GM12801 (cell line): ENCODE measurements around the gene SYNDIG1.

Experiments
- TF ChIP-seq, protein P1 (sequence below): IDR thresholded peaks from one replicate; pipeline ENCODE4 v1.5.1; 2011; ENCODE audit warnings: control low read depth; ENCODE audit not compliant: insufficient read length; ENCODE audit errors: extremely low read depth

Gene SYNDIG1

DNA sequence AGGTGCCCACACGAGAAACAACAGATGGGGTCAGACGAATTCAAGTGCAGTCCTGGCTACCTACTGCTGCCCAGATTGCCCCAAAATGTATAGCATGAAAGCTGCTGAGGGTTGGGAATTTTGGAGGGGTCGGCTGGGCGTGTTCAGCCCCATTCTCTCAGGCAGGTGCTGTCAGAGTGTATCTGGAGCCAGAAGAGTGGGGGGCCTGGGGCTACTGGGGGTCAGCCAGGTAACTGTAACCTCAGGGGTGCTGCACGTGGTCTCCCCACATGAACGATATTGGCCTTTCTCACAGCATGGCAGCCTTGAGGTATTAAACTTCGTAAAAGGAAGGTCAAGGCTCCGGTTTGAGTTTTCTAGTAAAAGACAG is 14.6 kb downstream of the SYNDIG1 start:
- TF ChIP-seq, protein P1, sequence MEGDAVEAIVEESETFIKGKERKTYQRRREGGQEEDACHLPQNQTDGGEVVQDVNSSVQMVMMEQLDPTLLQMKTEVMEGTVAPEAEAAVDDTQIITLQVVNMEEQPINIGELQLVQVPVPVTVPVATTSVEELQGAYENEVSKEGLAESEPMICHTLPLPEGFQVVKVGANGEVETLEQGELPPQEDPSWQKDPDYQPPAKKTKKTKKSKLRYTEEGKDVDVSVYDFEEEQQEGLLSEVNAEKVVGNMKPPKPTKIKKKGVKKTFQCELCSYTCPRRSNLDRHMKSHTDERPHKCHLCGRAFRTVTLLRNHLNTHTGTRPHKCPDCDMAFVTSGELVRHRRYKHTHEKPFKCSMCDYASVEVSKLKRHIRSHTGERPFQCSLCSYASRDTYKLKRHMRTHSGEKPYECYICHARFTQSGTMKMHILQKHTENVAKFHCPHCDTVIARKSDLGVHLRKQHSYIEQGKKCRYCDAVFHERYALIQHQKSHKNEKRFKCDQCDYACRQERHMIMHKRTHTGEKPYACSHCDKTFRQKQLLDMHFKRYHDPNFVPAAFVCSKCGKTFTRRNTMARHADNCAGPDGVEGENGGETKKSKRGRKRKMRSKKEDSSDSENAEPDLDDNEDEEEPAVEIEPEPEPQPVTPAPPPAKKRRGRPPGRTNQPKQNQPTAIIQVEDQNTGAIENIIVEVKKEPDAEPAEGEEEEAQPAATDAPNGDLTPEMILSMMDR, result no peak

DNA sequence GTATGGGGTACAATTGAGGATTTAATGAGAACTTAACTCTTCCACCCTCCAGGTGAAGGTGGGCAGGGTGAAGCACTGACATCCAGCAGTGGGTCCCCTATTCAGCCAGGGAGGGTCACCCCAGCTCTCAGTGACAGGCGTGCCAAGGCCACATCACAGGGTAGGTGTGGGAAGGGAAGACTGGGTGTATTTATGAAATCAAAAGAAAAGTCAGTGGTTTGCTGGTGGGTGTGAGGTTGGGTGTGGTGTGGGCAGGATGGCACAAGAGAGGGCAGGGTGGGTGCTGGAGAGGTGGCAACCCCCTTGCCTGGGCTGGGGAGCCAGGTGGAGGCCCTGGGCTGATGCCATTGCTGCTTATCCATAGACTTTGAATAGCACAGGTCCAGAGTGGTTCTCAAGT is 16.6 kb downstream of the SYNDIG1 start:
- TF ChIP-seq, protein P1, result no peak

DNA sequence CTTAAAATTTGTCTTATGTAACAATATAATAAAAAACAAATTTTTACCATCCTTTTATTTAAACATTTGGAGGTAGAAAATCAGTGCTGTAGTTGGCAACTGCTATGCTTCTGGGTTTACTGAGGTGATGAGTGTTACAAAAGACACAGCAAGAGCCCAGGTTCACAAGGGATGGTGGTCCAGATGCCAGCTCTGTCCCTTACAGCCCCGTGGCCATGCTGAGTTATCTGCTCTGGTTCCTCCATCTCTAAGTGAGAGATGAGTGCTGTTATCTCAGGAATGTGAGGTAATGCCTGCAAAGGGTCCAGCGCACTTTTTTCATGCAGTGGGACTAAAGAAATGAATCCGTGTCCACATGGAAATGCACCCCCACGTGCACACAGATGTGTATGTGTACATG is 17.8 kb downstream of the SYNDIG1 start:
- TF ChIP-seq, protein P1, result no peak

DNA sequence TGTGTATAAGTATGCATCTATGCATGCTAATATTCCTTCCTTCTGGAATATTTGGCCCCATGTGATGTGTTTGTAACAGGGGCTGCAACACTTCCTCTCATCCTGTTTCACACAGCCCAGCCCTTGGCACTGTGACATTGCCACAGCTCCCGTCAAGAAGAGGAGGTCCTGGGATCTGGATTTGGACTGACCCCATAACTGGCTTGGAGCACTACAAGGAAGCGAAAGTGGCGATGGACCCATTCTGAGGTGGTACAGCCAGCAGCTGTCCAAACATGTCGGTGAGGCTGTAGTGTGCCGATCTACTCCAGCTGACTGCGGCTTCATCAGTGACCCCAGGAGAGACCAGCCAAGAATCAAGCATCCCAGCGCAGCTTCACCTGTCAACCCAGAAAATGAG is 18.2 kb downstream of the SYNDIG1 start:
- TF ChIP-seq, protein P1, result no peak

DNA sequence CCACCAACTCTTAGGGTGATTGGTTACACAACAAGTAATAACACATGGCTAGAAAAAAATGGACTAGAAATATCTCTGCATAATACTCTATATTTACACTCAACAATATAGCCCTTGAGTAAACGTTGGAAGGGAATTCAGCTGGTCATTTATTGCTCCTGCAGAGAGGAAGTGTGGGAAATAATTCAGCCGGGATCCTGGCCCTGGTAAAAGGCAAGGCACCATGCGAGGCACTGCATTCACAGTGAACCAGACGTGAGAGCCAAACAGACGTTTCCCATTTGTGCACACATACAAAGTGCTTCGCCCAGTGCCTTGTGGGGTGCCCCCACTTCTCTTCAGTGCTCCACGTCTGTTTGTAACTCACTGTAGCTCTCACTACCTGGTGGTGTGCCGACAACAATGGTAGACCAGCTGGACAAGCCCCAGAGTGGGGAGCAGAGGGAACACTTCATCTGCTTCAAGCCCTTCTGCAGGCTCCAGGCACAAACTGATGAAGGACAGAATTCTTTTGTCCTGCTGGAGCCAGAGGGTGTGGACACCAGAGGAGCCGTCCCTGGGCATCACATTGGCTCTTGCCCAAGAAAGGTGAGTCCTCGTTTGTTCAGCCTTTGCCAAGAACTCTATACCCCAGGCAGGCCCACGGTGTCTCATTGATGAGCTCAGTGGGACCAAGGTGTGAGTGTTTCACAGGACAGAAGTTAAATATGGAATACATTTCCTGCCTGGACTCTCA is 18.8 kb downstream of the SYNDIG1 start:
- TF ChIP-seq, protein P1, result no peak

DNA sequence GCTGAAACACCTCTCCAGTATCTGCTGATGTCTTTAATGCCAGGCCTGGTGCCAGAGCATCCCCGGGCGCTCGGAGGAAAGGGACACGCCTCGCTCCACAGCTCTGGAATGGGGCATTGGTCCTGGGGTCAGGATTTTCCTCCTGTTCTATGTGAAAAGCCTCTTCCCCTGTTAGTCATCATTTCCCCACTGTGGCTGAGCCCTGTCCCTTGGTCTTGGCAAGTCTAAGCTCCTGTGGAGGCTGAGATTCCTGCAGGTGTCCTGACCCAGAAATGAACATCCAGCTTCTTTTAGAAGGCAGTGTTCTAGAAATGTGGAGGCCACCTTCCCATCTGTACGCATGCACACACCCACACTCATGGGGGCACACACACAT is 19.4 kb downstream of the SYNDIG1 start:
- TF ChIP-seq, protein P1, result no peak

- TF ChIP-seq, protein P1, result no peak
These were observed 19.8 kb downstream of the SYNDIG1 start for GRCh38 chr20:24489193-24489592.
